PFSK-1 (cell line): ENCODE results near the gene CDHR2.

Source experiments
- POLR2AphosphoS5 ChIP-seq: IDR thresholded peaks from 2 replicates; pipeline ENCODE4 v1.6.1; 2012; ENCODE audit warnings: low read depth, mild to moderate bottlenecking, control low read depth, low read length, moderate library complexity
- REST ChIP-seq, 2 experiments: IDR thresholded peaks; 2 replicates each; pipeline versions ENCODE4 v1.6.1 to v1.8.0; 2011 to 2012; ENCODE audit warnings: low read depth in 2 of 2, low read length in 2 of 2, control low read depth in 1 of 2, inconsistent platforms in 1 of 2, mild to moderate bottlenecking in 1 of 2, moderate library complexity in 1 of 2; ENCODE audit not compliant: insufficient read depth in 1 of 2
- TAF1 ChIP-seq: IDR thresholded peaks from 2 replicates; pipeline ENCODE4 v1.6.1; 2012; ENCODE audit warnings: low read length, control low read depth, borderline replicate concordance; ENCODE audit not compliant: insufficient read depth

GRCh38 chr5:176519810-176520720 is 29.1 kb upstream of the CDHR2 start:
- TF ChIP-seq REST (IDR thresholded peaks at IDR 0.05; ENCODE audit: insufficient read depth in 1 of 2, low read depth in 2 of 2, low read length in 2 of 2) (no peak), POLR2AphosphoS5 (no peak), TAF1 (no peak)
